Epidermal melanocyte (primary cell): Measurements from ENCODE around the gene BACH1.
A peak's percentile ranks its signal among the peaks of the same experiment; 100 is the strongest.
"Not testable (repeated sequence)": the region's sequence is repeated elsewhere in the genome, so short reads cannot be mapped to it uniquely, and the experiment has no call there.

ENCODE experiments used
- DNase-seq: peaks from one replicate; pipeline ENCODE4 v3.0.0; 2011; ENCODE audit warnings: low spot score; ENCODE audit not compliant: insufficient read length

Gene BACH1

DNA sequence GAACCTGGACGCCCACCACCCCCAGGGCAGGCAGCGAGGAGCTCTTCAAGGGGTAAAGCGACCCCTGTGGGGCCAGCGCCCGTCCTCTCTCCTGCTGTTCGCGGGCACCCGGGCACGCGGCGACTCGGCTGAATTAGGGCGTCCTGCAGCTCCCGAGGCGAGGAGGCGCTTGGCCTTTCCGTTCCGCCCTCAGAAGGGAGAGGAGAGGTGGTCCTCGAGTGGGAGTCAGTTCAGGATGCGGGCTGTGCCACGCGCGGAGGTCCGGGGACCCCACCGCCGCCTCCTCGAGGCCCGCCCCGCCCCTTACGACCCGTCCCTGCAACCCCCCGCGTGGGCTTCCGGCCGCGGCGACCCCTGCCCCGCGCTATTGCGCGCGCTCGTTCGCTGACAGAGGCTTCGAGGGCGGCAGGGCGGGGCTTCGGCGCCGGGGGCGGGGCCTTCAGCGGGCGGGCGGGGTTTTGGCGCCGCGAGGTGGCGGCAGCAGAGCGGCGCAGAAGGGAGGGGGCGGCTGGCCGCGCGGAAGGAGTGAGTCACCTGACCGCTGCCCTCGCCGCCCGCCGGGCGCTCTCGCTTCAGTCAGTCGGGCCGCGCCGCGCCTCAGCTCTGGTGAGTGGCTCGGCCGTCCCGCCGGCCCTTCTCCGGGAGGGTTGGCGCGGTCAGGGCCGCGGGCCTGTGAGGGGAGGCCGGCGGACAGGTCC is at the start of gene BACH1:
Gene BACH1, plus strand, starts transcription at position 575 of the 698 bp plus-strand sequence. CDS start 22,359 bp downstream, outside the sequence.
- peak; percentile 88 for DNase-seq

DNA sequence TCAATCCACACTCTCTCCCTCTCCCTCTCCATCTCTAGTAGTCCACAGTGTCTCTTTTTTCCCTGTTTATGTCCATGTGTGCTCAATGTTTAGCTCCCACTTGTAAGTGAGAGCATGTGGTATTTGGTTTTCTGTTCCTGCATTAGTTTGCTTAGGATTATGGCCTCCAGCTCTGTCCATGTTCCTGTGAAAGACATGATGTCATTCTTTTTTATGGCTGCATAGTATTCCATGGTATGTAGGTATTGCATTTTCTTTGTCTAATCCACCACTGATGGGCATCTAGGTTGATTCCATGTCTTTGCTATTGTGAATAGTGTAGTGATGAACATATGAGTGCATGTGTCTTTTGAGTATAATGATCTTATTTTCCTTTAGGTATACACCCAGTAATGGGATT is 49.4 kb upstream of the BACH1 start:
- DNase-seq: not testable (repeated sequence)

- DNase-seq: no peak
Observed at GRCh38 chr21:29250636-29251035, 48.1 kb upstream of the BACH1 start.

GRCh38 chr21:29253861-29254260 is 44.9 kb upstream of the BACH1 start:
- not testable (repeated sequence) for DNase-seq

DNA sequence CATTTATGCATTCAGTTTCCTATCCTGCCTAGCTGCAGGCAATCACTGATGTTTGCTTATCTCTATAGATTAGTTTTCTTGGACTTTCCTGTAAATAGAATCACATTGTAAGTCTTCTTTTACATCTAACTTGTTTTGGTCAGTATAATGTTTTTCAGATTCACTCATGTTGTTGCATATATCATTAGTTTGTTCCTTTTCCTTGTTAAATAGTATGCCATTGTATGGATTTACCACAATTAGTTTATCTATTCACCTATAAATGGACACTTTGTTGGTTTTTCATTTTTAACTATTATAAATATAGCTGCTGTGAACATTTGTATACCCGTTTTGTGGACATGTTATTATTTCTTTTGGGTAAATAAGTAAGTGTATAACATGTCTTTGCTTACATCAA is 44.2 kb upstream of the BACH1 start:
- no peak for DNase-seq

DNA sequence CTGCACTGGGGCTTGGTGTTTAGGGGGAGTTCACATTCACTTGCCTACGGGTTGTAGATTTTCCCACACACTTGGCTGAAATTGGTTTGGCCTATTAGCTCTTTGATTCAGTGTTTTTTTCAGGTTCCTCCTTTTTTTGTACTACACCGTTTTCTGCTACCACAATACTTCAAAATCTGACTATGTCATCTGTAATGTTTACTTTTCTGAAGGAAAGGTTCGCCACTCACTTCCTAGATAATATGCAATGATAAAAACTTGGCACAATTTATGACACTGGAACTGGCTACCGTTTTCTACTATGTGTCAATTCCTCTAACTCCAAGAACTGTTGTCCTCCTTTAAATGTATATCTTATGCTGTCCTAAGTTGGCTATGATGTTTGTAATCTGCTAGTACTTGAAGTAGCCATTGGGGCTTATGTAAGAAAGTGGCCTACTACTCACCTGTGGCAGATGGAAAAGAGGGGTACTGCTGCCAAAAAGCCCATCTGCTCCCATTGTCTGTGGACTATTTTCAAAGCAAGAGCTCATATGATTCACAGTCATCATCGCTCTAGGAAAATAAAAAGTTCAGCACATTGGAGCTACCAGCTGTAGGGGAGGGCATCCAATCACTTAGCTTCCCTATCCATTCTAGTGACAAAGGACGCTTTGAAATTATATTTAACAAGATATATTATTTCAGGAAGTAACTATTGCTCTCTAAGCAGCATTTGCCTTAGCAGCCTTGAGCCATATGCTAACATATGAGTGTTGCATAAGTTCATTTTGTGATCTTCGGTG is 42.4 kb upstream of the BACH1 start:
- no peak for DNase-seq

DNA sequence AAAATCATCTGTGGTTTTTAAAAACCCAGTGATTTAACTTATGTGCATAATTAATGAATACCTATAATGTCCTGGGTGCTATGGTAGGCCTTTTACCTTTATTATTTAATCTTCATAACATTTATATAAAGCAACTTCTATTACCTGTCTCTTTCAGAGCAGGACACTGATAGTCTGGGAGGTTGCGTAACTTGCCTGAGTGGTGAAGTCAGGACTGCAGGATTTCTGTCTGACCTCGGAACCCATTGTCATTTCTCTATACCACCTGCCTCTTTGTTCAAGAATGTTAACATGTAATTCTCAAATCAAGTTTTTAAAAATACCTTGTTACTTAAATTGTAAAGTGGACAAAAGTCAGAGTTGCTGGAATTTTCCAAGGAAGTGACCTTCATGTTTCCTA is 41.0 kb upstream of the BACH1 start:
- no peak for DNase-seq

DNA sequence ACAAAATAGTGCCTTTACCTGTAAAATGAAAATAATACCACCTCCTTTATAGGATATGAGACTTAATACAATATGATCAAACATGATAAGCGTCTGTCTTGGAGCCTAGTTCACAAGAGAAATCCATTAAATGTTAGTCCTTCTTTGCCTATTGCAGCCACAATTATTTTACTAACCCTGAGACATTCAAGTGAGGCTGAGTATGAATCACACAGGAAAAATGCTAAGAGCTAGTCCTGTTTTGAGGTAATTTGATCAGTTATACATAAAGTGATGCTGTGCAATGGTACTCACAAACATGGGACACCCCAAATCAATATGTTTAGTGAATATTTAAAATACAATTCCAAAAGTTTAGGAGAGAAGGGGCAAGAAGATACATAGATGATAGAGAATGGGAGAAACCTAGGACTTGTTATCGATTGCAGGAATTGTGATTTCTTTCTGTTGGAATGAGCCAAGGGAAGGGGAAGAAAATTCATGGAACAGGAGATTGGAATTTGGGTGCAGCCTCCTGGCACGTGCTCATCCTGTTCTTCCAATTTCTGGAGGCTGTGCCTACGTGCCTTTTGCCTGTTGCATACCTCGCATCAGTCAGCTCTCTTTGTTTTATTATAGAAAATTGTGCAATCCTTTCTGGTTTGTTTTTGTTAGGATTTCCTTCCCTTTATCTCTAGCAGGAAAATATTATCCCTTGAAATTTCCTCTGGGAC is 39.9 kb upstream of the BACH1 start:
- no peak for DNase-seq

DNA sequence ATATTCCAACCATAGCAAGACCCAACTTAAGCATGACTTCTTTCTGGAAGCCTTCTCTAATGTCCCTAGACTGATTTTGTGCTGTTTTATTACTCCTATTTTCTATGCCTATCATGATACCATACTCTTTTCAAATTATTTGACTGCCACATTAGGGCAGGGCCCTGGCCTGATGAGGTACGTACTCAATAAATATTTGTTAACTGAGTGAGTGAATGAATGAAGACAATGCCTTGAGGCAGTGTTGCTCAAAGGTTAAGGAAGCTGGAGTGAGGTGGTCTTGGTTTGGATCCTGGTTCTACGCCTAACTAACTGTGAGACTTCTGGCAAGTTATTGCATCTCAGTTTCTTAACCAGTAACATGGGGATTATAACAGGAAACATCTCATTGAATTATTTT is 38.3 kb upstream of the BACH1 start:
- DNase-seq: no peak

DNA sequence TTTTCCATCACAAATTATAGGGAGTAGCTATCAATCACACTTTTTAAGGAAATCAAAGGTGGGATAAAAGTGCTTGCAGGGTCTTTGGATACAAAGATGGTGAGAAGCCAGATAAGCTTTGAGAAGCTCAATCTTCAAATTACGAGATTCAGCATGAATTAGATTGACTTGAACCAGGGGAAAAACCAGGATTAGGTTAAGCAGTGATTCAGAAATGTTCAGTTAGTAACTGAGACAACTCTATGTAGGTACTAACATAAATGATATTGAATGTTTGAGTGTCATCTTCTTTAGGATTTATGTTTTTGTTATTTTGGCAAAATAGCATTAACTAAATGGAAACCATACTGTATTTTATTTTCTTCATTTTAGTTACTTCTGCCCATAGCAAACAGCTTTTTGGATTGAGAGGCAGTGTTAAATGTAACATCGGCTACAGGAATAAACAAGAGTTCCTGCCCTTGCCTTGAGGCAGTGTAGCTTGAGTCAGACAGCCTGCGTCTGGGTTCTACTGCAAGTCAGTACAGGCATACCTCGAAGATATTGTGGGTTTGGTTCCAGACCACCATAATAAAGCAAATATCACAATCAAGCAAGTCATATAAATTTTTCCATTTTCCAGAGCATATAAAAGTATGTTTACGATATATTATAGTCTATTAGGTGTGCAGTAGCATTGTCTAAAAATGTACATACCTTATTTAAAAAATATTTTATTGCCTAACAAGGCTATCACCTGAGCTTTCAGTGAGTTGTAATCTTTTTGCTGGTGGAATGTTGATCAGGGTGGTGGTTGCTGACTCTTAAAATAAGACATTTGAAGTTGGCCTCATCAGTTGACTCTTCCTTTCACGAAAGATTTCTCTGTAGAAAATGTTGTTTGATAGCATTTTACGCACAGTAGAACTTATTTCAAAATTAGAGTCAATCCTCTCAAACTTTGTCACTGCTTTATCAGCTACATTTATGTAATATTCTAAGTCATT is 36.9 kb upstream of the BACH1 start:
- DNase-seq: no peak

DNA sequence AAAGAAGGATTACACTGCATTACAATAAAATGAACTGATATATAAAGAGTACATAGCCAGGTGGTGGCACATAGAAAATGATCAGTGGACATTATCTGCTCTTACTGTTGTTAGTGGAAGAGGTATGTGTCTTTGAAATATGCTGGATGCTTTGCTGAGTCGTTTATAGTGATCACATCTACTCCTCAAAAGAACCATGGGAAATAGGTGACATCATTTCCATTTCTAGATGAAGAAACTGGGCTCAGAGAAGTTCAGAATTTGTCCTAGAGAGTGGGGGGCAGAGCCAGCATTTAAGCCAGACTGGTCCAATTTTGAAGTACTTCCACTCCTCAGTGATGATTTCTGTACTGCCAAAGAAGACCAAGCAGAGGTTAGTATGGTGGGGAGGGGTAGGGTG is 34.0 kb upstream of the BACH1 start:
- no peak for DNase-seq

- DNase-seq: no peak
Observed at GRCh38 chr21:29265690-29266479, 32.8 kb upstream of the BACH1 start.

DNA sequence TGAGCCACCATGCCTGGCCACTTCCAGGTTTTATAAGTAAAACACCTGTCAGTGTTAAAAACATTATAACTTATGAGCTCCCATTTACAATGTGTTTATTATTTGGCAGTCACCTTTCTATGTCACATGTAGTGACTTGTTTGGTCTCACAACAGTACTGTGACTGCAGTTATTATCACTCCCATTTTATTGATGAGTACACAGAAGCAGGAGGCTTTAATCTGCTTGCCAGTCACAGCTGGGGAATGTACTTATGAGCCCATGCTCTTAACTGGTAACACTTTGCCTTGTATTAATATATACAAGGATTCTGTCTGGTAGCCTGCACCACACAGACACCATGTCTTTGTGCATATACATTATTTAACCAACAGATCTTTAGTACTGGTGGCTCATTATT is 31.1 kb upstream of the BACH1 start:
- DNase-seq: no peak

DNA sequence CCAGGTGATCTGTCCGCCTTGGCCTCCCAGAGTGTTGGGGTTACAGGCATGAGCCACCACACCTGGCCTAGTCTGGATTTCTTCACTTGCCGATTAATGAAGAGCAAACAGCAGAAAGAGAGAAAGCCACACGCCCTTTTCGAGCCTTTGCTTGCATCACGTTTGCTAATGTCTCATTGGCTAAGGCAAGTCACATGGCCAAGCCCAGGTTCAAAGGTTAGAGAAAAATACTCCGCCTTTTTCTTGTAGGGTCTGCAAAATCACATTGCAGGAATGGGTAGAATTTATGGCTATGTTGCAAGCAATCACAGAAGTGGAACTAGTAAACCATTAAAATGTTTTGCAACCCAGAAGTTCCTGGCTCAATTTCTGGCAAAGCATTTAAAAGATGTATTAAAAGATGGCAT is 26.8 kb upstream of the BACH1 start:
- no peak for DNase-seq

DNA sequence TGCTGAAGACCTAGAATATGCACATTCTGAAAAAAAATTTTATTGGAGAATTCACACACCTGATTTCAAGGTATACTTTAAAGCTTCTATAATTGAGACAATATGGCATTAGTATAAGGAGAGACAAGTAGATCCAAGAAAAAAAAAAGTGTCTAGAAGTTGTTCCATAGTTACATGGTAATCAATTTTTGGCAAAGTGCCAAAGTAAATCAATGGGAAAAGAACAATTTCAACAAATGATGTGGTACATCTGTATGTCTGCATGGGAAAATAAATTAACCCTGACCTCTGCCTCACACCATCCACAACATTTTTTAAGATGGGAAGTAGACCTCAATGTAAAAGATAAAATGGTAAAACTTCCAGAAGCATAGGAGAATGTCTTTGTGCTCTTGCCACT is 21.3 kb upstream of the BACH1 start:
- no peak for DNase-seq

GRCh38 chr21:29279558-29279957 is 19.2 kb upstream of the BACH1 start:
- DNase-seq: no peak

DNA sequence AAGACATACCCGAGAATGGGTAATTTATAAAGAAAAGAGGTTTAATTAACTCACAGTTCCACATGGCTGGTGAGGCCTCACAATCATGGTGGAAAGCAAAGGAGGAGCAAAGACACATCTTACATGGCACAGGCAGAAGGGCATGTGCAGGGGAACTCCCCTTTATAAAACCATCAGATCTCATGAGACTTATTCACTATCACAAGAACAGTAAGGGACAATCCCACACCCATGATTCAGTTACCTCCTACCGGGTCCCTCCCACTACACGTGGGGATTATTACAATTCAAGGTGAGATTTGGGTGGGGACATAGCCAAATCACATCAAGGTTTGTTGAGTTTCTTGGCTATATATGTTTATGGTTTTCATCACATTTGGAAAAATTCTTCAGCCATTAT is 16.9 kb upstream of the BACH1 start:
- not testable (repeated sequence) for DNase-seq

- DNase-seq: no peak
Observed at GRCh38 chr21:29287383-29287782, 11.3 kb upstream of the BACH1 start.

DNA sequence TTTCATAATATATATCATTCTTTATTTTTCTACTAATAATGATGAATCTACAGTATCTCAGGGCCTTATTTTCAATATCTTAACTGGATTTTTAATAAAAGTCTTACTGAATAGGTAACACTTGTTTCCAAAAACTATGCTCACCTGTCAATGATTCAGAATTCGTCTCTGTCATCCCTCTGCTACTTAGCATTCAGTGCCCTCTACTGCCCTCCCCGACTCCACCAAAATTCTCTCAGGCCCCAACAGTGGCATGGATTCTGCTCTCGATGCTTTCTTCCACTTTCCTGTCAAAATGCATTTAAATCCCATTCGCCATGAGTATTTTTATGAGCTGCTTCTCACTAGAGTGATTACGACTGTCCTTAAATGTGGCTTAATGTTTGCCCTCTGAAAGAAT is 10.5 kb upstream of the BACH1 start:
- DNase-seq: no peak

DNA sequence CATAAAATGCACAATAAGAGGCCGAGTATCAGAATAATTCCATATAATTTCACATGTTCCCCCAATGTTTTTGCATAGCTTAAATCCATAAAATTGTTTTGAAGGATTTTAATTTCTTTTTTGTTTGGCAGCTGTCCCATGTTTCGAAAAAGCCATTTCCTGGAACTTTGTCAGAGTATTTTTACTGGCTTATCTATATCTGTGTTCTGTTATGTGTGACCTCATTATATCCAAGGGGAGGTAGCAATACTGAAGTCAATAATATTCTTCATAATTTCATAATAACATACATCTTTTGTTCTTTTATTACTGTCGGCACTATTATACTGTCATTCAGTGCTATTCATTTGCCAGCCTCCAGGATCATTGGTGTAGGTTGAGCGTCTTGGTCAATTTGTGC is 9.4 kb upstream of the BACH1 start:
- DNase-seq: no peak
